GM19438 (cell line): Measurements from ENCODE around the gene PTGES2.
A peak's percentile ranks its signal among the peaks of the same experiment; 100 is the strongest.

Experiments used
- ATAC-seq: cut with Tn5 transposase; IDR thresholded peaks from one replicate; pipeline ENCODE4 v1.9.1; 2021; ENCODE audit warnings: low read depth; ENCODE audit not compliant: unreplicated experiment

Gene PTGES2

DNA sequence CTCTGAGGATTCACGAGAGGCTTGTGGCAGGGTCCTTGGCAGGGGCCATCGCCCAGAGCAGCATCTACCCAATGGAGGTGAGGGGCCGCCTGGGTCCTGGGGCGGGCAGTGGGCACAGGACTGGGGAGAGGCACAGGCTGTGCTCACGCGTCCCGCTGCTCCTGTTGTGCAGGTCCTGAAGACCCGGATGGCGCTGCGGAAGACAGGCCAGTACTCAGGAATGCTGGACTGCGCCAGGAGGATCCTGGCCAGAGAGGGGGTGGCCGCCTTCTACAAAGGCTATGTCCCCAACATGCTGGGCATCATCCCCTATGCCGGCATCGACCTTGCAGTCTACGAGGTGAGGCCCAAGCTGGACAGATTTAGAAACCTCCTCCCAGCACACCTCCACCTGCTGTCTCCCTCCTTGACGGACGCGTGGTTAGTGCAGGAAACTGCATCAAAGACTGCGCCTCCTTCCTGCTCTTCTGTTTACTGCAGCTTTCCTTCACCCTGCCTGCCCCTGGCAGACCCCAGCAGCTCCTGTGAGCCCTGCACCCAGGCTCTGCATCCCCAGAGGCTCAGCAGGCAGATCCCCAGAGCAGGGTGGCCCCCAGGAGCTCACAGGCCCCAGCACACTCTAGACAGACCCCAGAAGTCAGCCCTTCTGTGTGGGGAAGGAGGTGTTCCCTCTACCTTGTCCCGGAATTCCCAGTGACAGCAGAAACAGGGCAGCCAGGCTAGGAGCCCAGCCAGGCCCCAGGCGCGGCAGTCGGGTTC lies 21.2 kb downstream of the PTGES2 start:
- no peak for ATAC-seq

DNA sequence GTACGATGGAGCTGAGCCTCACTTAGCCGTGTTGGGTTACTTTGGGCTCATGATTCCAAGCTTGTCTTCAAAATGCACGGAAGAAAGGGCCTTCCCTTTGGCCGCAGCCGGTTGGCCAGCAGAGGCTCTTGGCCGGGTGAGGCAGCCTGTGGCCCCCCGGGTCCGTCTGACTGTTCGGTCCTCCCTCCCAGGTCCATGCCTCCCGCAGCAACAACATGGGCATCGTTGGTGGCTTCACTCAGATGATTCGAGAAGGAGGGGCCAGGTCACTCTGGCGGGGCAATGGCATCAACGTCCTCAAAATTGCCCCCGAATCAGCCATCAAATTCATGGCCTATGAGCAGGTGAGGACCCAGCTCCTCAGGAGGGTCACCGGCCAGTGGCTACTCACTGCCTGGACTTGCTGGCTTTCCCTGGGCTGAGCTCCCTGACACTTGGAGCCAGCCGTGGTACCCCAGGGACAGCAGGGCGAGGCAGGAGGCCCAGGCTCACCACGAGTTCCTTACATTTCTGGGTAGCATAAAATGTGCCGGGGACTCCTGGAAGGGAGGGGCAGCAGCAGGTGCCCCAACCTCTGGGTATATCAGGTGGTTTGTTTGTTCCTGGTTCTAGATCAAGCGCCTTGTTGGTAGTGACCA lies 21.9 kb downstream of the PTGES2 start:
- no peak for ATAC-seq

DNA sequence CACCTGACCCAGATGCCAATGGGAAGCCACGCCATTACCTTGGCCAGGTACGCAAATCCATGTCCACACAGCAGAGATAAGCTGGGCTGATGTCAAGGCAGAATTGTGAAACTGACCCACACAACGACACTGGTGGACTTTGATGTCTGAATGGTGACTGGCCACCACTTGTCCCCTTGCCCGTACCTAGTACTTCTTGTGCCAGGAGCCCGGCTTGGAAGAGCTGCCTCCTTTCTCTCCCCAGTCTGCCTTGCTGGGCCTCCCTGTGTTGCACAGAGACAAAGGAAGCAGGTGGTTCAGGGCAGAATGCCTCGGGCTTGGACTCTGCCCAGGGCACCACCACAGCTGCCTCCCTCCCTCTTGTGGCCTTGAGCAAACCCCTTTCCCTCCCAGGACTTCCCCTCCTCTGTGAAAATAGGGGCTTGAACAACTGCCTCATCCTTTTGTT lies 23.3 kb downstream of the PTGES2 start:
- no peak for ATAC-seq

DNA sequence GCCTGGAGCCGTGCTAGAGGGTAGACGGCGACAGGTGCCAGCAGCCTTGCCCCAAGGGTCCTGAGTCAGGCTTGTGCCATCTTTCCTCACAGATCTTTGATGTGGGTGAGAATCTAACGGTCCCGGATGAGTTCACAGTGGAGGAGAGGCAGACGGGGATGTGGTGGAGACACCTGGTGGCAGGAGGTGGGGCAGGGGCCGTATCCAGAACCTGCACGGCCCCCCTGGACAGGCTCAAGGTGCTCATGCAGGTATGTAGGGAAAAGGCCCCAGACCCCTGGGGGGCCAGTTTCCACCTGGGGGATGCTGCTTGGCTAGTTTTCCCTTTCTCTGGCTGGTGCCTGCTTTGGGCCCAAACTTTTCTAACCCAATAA lies 24.0 kb downstream of the PTGES2 start:
- no peak for ATAC-seq

DNA sequence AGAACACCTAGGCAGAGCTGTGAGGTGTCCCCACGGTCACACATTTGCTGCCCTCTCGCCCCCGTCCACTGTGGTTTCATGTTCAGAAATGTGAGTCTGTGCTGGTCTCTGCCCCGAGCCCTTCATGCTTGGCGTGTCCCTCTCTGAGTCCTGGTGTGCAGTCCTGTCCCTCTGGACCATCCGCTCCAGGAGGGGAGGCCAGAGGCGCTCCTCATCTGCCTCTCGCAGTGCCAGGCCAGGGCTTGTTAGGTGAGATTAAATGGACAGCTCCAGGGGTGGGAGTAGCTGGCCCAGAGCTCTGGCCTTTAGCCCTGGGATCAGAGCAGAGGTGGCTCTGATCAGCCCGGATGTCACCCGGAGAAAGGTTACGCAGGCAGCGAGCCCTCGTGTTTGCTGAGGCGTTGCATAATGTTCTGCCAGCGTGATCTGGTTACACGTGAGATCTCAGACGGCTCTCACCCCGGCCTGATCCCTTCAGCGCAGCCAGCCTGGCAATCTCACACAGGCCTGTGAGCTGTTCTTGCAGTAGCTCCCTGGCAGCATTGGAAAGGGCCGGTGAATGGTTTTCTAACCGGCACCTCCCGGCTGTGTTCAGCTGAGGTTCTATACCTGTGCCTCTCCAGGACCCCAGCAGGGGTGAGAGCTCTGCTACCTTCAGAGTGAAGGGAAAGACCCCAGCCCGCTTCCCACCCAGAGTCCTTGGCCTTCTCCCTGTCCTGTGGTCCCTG lies 24.5 kb downstream of the PTGES2 start:
- ATAC-seq: no peak

DNA sequence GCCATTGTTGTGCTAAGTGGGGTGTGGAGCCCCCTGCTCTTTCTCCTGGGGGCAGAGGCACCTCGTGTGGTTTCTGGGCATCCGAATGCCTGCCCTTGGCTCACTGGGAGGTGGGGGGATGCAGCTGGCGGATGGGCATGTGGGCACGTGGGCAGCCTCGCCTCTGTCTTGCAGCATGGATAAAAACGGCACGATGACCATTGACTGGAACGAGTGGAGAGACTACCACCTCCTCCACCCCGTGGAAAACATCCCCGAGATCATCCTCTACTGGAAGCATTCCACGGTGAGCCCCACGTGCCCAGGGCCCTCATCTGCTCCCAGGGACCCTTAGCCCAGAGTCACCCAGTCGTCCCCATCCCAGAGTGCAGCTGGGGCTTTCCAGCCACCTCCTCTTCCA lies 25.3 kb downstream of the PTGES2 start:
- ATAC-seq: no peak

DNA sequence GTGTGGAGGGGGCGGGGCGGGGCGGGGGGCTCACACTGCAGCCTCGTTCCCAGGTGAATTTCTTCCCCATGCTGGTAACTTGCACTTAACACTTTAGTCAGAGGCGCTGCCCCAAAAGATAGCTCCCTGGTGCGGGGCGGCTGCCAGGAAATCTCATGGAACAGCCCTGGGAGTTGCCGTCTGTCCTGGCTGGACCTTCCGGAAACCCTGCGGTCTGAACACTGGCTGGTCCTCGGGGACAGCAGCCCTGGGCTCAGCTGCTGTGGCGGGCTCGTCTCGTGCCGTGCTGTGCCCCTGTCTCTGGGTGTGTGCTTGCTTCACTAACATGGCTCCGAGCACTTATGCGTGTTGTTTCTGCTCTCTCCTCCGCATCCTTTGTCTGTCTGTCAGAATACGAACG lies 25.8 kb downstream of the PTGES2 start:
- ATAC-seq: no peak

DNA sequence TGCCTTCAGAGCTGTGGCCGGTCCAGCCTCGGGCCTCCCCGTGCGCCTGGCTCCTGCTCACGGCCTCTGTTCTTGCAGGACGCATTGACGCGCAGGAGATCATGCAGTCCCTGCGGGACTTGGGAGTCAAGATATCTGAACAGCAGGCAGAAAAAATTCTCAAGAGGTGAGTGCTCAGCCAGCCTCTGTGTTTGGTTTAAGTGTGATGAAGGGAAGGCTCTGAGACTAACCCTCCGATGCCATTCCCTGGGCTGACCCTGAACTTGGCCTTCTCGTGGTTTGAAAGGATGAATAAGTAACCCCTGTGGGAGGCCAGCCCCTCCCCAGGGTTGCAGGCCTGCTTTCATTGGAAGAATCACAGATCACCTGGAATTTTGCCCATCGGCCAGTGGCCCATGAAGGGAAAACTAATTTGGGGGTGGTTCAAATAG lies 26.3 kb downstream of the PTGES2 start:
- no peak for ATAC-seq

DNA sequence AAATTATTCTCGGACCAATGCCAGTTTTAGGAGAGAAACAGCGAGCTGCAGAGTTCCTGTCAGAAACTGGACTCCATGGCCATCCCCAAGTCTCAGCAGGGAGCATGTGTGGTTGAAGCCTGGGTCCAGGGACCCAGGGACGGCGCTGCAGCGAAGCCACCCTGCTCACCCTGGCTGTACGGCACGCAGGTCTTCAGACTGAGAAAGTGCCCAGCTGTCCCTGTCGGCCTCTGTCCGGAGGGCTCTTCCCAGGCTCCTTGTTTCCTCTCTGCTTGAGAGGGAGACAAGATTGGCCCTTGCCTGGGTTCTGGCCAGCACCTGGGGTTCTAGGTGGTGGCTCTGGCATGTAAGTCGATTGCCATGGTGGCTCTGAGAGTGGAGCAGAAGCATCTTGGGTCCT lies 26.9 kb downstream of the PTGES2 start:
- ATAC-seq: no peak

DNA sequence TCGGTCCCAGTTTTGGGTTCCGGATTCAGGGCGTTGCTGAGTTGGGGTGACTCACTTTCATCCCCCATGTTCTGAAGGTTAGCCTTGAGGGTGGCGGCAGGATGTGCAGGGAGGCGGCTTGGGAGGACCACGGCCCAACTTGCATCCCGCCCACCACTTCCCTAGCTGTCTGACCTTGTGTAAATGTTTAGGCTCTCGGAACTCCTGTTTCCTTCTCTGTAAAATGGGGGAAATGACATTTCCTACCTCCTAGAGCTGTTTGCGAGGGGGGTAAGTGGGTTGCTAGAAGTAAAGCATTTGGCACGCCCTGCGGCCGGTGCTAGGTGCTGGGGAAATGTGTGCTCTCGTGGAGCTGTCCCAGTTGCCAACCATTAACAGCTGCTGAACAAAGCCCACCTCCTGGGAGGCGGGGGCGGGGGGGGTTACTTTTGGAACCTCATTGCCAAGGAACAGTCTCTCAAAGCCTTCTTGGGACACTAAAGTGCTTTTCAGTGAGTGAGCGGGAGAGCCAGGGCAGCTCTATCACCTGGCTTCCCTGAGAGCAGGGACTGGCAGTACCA lies 27.5 kb downstream of the PTGES2 start:
- no peak for ATAC-seq

DNA sequence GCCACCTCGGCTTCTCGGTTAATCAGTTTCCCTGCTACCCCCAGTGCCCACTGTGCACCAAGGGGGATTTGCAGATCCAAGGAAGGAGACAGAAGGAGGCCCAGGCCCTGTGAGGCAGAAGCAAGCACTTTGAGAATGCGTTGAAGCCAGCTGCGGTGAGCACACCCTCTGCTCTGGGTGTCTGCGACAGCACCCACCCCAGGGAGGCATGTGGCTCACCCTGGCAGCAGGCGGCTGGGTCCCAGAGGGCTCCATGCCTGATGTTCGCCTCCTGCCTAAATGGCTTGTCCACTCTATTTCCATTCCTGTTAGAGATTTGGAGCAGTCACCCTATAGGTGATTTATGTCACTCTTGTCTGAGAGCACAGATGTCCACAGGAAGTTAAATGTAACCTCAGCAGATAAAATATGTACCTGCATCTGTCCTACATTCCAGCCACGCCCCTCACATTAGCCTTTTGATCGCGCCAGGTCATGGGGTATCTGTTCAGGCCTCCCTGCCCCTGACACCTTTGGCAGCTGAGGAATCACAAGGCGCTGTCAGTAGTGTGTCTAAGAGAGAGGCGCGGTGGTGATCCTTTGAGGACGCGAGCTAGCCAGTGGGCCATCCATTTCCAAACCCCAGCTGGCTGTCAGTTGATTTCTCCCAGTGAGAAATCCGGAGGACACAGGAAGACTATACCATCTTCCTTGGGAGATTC lies 28.1 kb downstream of the PTGES2 start:
- ATAC-seq: no peak

DNA sequence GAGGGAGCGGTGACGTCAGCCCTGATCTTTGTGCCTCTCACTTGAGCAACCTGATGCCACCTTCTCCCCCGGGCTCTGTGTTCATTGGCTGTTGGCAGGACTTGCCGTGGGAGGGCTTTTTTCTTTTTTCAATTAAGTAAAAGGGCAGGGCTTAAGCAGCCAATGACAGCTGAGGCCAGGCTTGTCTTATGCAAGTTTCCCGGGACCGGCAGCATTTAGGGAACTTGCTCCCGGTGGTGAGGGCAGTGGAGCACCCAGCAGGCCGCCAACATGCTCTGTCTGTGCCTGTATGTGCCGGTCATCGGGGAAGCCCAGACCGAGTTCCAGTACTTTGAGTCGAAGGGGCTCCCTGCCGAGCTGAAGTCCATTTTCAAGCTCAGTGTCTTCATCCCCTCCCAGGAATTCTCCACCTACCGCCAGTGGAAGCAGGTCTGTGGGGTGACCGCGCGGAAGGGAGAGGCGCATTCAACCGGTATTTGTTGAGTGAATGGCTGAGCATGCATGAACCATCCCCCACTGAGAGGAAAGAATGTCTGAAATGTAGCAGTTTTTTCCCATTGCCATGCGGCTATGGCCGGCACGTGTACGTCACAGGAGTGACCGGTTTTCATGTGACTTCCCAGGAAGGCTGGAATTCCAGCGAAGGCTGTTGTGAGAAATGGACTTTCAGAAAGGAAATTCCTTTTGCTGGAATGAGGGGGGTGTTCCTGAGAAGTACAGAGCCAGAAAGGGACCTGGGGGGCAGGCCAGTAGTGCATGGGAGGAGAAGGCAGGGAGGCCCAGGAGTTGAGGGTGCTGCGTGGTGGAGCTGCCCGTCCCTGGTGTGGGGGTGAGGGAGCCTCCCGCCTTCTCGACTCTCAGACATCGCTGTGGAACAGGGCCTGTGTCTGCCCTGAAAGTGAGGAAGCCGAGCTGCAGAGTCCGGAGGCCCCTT lies 29.0 kb downstream of the PTGES2 start:
- no peak for ATAC-seq

DNA sequence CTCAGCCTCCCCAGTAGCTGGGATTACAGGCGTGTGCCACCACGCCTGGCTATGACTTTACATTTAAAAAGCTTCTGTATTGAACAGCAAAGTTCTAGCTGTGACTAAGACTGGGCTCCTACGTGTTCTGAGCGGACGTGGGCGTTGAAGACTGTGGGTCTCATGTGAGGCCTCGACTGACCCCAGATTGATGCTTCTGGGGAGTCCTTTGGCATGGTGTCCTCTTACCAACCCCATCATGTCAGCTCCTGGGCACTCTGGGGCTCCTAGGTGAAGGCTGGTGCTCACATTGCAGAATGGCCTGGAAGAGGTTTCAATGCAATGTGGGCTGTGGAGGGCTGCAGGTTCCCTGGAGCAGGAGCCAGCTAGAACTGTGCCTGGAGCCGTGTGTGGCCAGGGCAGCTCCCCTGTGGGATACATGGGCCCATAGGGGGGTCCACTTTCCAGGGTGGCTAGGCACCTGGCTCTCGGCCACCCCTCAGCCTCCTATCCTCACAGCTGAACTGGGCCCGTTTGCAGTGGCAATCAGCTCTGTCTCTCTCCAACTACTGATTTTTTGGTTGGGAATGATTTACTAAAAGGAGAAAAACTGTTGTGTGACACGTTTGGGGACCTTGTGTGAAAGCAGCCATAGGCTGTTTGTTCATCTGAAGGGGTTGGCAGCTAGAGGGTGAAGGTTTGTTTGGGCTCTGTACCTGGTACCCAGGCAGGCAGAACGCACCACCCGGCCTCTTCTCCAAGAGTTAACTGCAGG lies 29.8 kb downstream of the PTGES2 start:
- no peak for ATAC-seq

DNA sequence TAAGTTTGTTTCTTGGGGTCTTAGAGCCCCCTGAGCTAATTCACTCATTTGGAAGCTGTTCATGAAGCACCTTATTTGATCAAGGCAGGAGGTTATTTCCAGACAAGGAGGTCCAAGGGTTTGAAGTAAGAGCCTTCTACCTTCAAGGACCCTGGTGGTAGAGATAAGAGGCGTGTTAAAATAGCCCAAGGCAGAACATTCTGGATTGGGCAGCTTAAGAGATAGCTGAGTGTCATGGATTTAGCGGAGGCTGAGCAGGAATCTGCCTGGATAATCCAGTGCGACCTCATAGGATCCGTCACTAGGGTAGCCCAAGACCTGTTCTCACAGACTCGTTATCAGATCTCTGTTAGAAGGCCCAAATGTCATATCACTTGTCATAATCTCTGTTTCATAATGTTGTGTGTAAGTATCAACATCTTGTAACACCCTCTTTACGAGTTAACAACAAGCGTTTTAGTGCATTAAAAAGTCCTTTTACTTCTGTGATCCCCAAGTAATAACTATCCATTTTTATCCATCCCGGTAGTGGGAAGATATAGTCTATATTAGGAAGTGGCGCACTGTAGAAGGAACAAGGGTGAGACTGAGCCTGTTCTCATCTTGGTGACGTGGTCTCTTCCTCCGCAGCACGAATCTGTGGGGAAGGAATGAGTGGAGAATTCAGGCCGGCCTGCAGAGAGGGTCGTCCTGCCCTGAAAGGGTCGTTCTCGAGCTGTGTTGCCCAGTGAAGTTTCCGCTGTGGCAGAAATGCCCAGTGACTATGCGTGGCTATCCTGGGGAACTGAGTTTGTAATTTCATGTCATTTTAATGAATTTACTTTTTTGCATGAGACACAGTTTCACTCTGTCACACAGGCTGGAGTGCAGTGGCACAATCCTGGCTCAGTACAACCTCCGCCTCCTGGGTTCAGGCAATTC lies 30.7 kb downstream of the PTGES2 start:
- ATAC-seq: no peak

DNA sequence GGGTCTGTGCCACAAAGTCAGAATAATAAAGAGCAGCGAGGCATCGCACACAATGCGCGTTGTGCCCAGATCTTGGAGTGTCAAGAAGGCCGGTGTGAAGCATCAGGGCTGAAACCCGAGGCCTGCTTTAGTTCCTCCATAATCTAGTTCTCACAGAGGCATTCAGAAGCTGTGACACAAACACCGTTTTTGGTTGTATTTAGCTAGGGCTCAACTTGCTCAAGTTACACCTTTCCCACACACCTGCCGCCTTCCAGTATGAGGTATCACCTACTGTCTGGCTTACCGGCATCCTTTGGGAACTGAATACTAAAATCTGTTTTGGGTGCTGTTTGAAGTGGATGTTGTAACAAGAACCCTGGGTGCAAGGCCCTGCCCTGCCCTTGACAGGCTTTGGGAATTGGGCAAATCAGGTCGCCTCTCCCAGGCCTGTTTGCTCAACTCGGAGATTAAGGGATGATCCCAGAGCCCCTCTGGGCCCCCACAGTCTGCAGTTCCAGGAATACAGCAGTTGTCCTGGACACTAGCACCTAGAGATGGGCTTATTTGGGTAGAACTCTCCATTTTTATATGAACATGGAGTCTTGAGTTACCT lies 32.5 kb downstream of the PTGES2 start:
- no peak for ATAC-seq

DNA sequence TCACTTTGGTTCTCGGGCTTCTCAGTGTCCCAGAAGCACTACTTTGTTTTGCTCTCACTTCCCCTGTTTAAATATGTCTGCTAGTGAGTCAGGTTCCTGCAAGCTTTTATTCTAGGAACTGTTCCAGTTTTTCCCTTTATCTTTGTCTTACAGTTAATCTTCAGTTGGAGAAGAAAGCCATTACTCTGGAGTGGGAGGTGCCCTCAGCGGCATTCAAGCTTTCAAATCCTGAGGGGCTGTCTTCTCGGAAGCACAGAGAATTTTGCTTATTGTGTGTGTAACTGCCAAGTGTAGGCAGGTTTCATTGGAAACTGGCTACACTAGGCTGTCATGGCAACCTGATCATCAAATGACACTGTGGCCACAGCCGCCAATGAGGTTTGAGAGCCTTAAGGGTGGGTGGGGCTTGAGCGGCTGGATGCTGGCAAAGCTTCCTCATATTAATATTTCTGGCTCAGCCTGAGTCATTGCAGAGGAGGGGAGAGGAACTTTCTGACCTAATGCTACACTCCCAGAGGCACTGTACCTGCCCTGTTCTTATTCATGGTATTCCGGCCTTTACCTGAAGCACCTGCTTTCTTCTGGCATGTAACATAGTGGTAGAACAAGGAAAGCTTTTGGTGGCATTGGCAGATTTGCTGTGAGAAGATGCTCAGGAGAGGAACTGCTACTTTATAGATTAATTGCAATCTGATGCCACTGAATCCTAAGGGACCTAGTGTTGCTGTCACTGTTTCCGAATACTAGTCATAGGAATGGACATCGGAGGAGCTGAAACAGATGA lies 33.2 kb downstream of the PTGES2 start:
- peak; percentile 85 for ATAC-seq

DNA sequence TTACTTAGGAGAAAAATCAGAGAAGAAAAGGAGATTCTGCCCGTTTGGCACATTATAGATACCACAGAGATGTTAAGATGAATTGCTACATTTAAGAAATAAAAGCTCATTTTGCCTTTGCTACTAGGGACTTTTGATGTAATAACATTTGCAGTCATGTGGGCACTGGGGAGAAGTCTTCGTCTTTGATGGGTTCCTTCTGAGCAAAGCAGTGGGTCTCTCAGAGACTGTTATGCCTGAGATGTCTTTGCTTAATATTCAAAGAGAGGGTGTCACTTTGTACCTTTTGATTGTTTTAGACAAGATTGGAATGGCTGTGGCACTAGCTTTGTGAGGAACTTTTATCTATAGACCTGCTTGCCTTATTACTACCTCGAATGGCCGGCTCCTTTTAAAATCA lies 34.5 kb downstream of the PTGES2 start:
- no peak for ATAC-seq
